Tibial nerve (tissue), 4 donors: Measurements from ENCODE around the gene FKBP10. TPM values are rescaled to one million over a fixed set of nuclear protein-coding genes. Genes with fewer than 3 reads are reported as not detected.

Source experiments
- DNase-seq, 2 donors: peaks; one replicate each; pipeline ENCODE4 v3.0.0-alpha.2; 2019; ENCODE audit warnings: low spot score in 2 of 2
- H3K27ac ChIP-seq, 4 donors: fragments of 200-600 bp; sonication (generic) in 3 of 4; one replicate each; pipeline ENCODE4 v1.5.1; 2017 to 2019; ENCODE audit warnings: mild to moderate bottlenecking in 1 of 4
- H3K27me3 ChIP-seq, 2 donors: fragments of 200-600 bp; sonication (generic) in 1 of 2; one replicate each; pipeline versions ENCODE4 v1.5.1 to v1.6.0; 2017 to 2019
- H3K36me3 ChIP-seq, 3 donors: fragments of 200-600 bp; sonication (generic); one replicate each; pipeline ENCODE4 v1.5.1; 2018 to 2019
- H3K4me1 ChIP-seq, 4 donors: fragments of 200-600 bp; sonication (generic) in 3 of 4; one replicate each; pipeline ENCODE4 v1.5.1; 2017 to 2019
- H3K4me3 ChIP-seq, 4 donors: fragments of 200-600 bp; sonication (generic) in 3 of 4; one replicate each; pipeline ENCODE4 v1.5.1; 2017 to 2019; ENCODE audit warnings: mild to moderate bottlenecking in 1 of 4, moderate library complexity in 1 of 4
- H3K9me3 ChIP-seq, 4 donors: fragments of 200-600 bp; sonication (generic) in 3 of 4; one replicate each; pipeline ENCODE4 v1.5.1; 2017 to 2019
- EP300 ChIP-seq, 2 donors: sonication (generic); formaldehyde crosslinking; IDR thresholded peaks; one replicate each; pipeline ENCODE4 v1.6.1; 2017; ENCODE audit warnings: antibody characterized with exemption in 2 of 2, mild to moderate bottlenecking in 1 of 2
- POLR2A ChIP-seq, 2 donors: fragments of 450-650 bp; IDR thresholded peaks; one replicate each; pipeline ENCODE4 v1.6.1; 2017; ENCODE audit warnings: antibody characterized with exemption in 2 of 2, mild to moderate bottlenecking in 2 of 2, moderate library complexity in 2 of 2
- WGBS, 2 donors: methylation state at CpG; one replicate each; pipeline ENCODE4 v1.1.5; 2018; 5-methylcytosine and 5-hydroxymethylcytosine counted together
- total RNA-seq, 4 donors: library from RNA; depleted of rRNA; stranded (reverse); fragments of >200 nt; gene quantifications; one replicate each; pipeline ENCODE4 v1.1.0, GENCODE V29; 2016
- TF ChIP-seq, protein P1 (sequence below), 5 experiments: fragments of 200-600 bp in 3 of 5; fragments of 450-650 bp in 2 of 5; sonication (generic) in 3 of 5; IDR thresholded peaks; one replicate each; pipeline ENCODE4 v1.5.1; 2016 to 2019; ENCODE audit warnings: antibody characterized with exemption in 5 of 5, mild to moderate bottlenecking in 3 of 5, moderate library complexity in 2 of 5

The FKBP10 gene
- total RNA-seq, 4 donors from 2014 or later = 47.9 to 103 (median 77.4) TPM

DNA sequence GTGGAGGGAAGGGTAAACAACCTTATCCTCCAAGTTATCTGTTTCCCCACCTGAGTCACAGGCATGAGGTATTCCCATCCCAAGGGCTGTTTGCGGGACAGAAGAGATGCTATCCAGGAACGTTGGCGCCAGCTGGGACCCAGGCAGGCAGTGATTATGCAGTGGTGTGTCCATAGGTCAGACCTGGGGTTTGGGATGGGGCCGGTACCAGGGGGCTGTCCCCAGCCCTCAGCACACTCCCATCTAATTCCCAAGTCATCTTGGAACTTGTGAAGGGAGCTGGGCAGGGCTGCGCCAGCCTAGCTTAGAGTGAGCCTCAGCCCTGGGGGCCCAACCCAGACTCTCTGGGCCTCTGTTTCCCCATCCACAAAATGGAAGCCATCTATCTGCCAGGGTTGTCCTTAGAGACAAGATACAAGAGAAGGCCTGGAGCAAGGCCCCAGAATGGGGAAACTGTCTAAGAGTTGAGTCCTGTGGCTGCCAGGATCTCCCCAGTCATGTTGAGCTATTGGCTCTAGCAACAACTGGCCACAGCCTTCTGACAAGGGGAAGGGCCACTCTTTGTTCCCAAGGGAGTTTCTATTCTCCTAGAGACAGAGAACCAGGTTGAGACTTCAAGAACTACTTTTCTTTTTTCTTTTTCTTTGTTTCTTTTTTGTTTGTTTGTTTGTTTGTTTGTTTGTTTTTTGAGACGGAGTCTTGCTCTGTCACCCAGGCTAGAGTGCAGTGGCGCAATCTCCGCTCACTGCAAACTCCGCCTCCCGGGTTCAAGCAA is 16.5 kb upstream of the FKBP10 start:
- no peak overlapping the region for H3K4me3 ChIP-seq
- no peaks in the 10 kb centered on the region for H3K27me3 ChIP-seq
- 90 to 91% methylated on average over 10 of the region's 10 CpGs for WGBS, 2 donors
- DNase-seq = no peak
- H3K4me1 ChIP-seq = peaks cover 0 to 31% (median 11%) of the 10 kb centered on the region in 4 donors
- H3K9me3 ChIP-seq = no peaks in the 10 kb centered on the region
- H3K36me3 ChIP-seq = no peaks in the 10 kb centered on the region
- TF ChIP-seq, protein P1, sequence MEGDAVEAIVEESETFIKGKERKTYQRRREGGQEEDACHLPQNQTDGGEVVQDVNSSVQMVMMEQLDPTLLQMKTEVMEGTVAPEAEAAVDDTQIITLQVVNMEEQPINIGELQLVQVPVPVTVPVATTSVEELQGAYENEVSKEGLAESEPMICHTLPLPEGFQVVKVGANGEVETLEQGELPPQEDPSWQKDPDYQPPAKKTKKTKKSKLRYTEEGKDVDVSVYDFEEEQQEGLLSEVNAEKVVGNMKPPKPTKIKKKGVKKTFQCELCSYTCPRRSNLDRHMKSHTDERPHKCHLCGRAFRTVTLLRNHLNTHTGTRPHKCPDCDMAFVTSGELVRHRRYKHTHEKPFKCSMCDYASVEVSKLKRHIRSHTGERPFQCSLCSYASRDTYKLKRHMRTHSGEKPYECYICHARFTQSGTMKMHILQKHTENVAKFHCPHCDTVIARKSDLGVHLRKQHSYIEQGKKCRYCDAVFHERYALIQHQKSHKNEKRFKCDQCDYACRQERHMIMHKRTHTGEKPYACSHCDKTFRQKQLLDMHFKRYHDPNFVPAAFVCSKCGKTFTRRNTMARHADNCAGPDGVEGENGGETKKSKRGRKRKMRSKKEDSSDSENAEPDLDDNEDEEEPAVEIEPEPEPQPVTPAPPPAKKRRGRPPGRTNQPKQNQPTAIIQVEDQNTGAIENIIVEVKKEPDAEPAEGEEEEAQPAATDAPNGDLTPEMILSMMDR (IDR thresholded peaks at IDR 0.05) = no peak
- TF ChIP-seq POLR2A (IDR thresholded peaks at IDR 0.05) (no peak), EP300 (IDR thresholded peaks at IDR 0.05) (no peak)
- H3K27ac ChIP-seq = no peak overlapping the region

DNA sequence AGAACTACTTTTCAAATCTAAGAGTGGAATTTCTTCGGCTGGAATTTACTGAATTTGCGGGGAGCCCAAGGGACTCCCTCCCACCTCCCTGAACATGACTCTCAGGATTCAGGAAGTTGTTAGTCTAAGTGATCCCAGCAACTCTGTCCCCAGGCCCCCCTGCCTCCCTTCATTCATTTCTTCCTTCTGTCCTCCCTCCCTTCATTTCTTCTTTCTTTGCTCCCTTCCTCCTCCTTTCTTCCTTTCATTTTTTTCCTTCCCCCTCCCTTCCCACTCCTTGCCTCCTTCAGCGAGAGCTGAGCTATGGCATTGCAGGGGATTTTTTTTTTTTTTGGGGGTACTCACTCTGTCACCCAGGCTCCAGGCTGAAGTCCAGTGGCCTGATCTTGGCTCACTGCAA is 15.4 kb upstream of the FKBP10 start:
- H3K4me1 ChIP-seq = peaks cover 0 to 25% (median 13%) of the 10 kb centered on the region in 4 donors
- no peaks in the 10 kb centered on the region for H3K9me3 ChIP-seq
- H3K27ac ChIP-seq = no peak overlapping the region
- no peaks in the 10 kb centered on the region for H3K27me3 ChIP-seq
- H3K4me3 ChIP-seq = no peak overlapping the region
- TF ChIP-seq EP300 (IDR thresholded peaks at IDR 0.05) (no peak), POLR2A (IDR thresholded peaks at IDR 0.05) (no peak)
- TF ChIP-seq, protein P1 (IDR thresholded peaks at IDR 0.05) = no peak
- H3K36me3 ChIP-seq = peaks cover 0 to 4% (median 0%) of the 10 kb centered on the region in 3 donors
- no peak for DNase-seq
- WGBS, 2 donors = 68 to 82% methylated on average over 3 of the region's 3 CpGs

DNA sequence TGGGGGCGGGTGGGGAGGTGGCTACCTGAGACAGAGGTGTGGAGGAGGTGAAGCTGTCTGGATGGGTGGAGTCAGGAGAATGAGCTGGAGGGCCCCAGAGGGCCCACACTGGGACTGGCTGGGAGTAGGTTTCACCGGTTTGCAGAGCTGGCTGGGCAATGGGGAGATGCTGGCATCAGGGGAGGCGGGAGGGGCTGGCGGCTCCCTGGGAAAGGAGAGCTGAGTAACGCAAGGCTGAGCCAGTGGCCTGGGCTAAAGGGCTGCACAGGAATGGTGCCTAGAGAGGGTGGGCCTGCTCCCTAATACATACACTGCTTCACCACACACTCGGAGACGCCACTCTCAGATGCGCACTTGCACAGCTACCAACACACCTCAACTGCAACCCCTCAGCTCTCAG is 13.4 kb upstream of the FKBP10 start:
- TF ChIP-seq, protein P1 (IDR thresholded peaks at IDR 0.05) = no peak
- no peak for TF ChIP-seq EP300 (IDR thresholded peaks at IDR 0.05)
- TF ChIP-seq POLR2A (IDR thresholded peaks at IDR 0.05) = no peak
- WGBS, 2 donors = 79 to 87% methylated on average over 8 of the region's 8 CpGs
- no peaks in the 10 kb centered on the region for H3K27me3 ChIP-seq

DNA sequence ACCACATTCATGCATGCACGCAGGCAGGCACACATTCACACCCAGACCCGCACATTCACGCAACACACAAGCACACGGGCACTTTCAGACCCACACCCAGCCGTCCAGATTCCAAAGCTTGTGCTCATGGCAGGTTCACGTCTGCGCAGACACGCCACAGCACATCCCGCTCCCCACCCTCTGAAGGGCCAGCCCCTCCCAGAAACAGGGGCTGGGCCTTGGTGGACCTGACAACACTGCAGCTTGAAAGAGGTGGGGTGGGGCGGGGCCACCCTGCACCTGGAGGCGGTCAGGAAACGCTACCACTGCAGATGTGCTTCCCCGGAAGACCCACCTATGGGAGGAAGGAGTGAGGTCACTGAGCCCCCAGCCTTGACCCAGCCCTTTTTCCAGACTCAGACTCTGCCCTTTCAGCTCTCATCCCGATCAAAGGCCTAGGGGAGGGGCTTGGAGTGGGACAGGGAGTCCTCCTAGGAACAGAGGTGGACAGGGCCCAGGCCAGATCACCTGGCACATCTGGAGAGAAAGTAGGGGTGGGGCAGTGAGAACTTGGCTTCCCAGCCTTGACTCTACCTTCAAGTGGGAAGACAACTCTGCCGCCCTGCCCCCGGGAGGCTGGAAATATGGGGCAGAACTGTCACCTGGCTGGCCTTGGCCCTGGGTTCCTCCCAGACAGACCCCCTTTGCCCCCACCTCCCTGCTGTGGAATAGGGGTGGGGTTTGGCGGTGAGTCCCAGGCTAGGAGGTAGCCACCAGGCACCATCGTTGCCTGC is 12.0 kb upstream of the FKBP10 start:
- peaks cover 0 to 16% (median 7%) of the 10 kb centered on the region in 4 donors for H3K4me1 ChIP-seq
- no peak for DNase-seq
- no peaks in the 10 kb centered on the region for H3K9me3 ChIP-seq
- no peak overlapping the region for H3K4me3 ChIP-seq
- 40 to 42% methylated on average over 15 to 17 of the region's 18 CpGs for WGBS, 2 donors
- H3K36me3 ChIP-seq = peaks cover 0 to 23% (median 0%) of the 10 kb centered on the region in 3 donors
- peak overlapping the region in 1 of 4 donors; percentile 56 for H3K27ac ChIP-seq
- TF ChIP-seq EP300 (IDR thresholded peaks at IDR 0.05) (no peak), POLR2A (IDR thresholded peaks at IDR 0.05) (no peak)
- TF ChIP-seq, protein P1 (IDR thresholded peaks at IDR 0.05) = no peak
- H3K27me3 ChIP-seq = no peaks in the 10 kb centered on the region

More for the DNA sequence above, 13.4 kb upstream of the FKBP10 start:
- H3K4me3 ChIP-seq = no peak overlapping the region
- peaks cover 0 to 16% (median 7%) of the 10 kb centered on the region in 4 donors for H3K4me1 ChIP-seq
- no peaks in the 10 kb centered on the region for H3K9me3 ChIP-seq
- no peak overlapping the region for H3K27ac ChIP-seq
- peaks cover 0 to 12% (median 0%) of the 10 kb centered on the region in 3 donors for H3K36me3 ChIP-seq
- DNase-seq = no peak
